HEK293T (cell line): ENCODE results near the gene ATG7.

ENCODE experiments used
- BHLHE40 ChIP-seq: fragments of 450-650 bp; IDR thresholded peaks from 2 replicates; pipeline ENCODE4 v1.6.1; 2016; ENCODE audit warnings: mild to moderate bottlenecking, moderate library complexity, borderline replicate concordance
- CTBP1 ChIP-seq: fragments of 450-650 bp; IDR thresholded peaks from 2 replicates; pipeline ENCODE4 v1.6.1; 2016; ENCODE audit warnings: borderline replicate concordance
- LEF1 ChIP-seq: fragments of 450-650 bp; IDR thresholded peaks from 2 replicates; pipeline ENCODE4 v1.6.1; 2017; ENCODE audit warnings: mild to moderate bottlenecking, borderline replicate concordance
- NFRKB ChIP-seq: fragments of 450-650 bp; IDR thresholded peaks from 2 replicates; pipeline ENCODE4 v1.6.1; 2016; ENCODE audit warnings: mild to moderate bottlenecking, moderate library complexity
- SUZ12 ChIP-seq: fragments of 450-650 bp; IDR thresholded peaks from 2 replicates; pipeline ENCODE4 v1.6.1; 2016; ENCODE audit warnings: mild to moderate bottlenecking
- TF ChIP-seq, protein P1 (sequence below): fragments of 450-650 bp; IDR thresholded peaks from 2 replicates; pipeline ENCODE4 v1.6.1; 2016

DNA sequence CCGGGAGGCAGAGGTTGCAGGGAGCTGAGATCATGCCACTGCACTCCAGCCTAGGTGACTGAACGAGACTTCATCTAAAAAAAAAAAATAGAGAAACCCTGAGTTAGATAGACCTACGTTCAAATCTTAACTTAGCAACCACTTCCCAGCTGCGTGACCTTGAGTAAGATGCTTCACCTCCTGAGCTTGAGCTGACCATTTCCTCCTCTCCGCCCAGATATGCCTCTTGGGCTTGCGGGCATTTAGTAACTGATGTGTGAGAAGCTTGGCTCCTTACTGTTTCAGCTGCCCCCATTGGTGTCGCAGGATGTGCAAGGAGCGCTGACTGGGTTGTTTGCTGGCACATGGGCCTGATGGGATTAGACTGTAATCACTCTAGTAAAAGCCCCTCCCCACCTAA, 26.9 kb upstream of the ATG7 start:
- TF ChIP-seq SUZ12 (no peak), BHLHE40 (no peak), NFRKB (no peak), LEF1 (no peak), CTBP1 (no peak)
- TF ChIP-seq, protein P1, sequence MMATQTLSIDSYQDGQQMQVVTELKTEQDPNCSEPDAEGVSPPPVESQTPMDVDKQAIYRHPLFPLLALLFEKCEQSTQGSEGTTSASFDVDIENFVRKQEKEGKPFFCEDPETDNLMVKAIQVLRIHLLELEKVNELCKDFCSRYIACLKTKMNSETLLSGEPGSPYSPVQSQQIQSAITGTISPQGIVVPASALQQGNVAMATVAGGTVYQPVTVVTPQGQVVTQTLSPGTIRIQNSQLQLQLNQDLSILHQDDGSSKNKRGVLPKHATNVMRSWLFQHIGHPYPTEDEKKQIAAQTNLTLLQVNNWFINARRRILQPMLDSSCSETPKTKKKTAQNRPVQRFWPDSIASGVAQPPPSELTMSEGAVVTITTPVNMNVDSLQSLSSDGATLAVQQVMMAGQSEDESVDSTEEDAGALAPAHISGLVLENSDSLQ, result no peak
